Smooth muscle cell (in vitro differentiated cells): Measurements from ENCODE around the gene TUSC2. TPM values are rescaled to one million over a fixed set of nuclear protein-coding genes. Genes with fewer than 3 reads are reported as not detected.
"Not testable (repeated sequence)": the region's sequence is repeated elsewhere in the genome, so short reads cannot be mapped to it uniquely, and the experiment has no call there.

ENCODE experiments used
- DNase-seq: peaks from one replicate; lab custom pipeline; 2025; ENCODE audit not compliant: unreplicated experiment; lab: John Stamatoyannopoulos, UW
- H2AFZ ChIP-seq: fragments of 200-600 bp; sonication (generic); 2 replicates; pipeline ENCODE4 v1.6.0; 2016; ENCODE audit warnings: antibody characterized with exemption, low read depth, mild to moderate bottlenecking
- H3F3A ChIP-seq: fragments of 200-600 bp; sonication (generic); 2 replicates; pipeline ENCODE4 v1.6.0; 2017; ENCODE audit warnings: antibody characterized with exemption, low read depth
- H3K27ac ChIP-seq: fragments of 200-600 bp; sonication (generic); 2 replicates; pipeline ENCODE4 v1.5.1; 2016; ENCODE audit warnings: low read depth, mild to moderate bottlenecking
- H3K27me3 ChIP-seq: fragments of 200-600 bp; sonication (generic); 2 replicates; pipeline ENCODE4 v1.6.1; 2016; ENCODE audit warnings: low read depth, mild to moderate bottlenecking
- H3K36me3 ChIP-seq: fragments of 200-600 bp; sonication (generic); 2 replicates; pipeline ENCODE4 v1.5.1; 2016; ENCODE audit warnings: low read depth
- H3K4me1 ChIP-seq: fragments of 200-600 bp; sonication (generic); 2 replicates; pipeline ENCODE4 v1.5.1; 2016; ENCODE audit warnings: low read depth
- H3K4me2 ChIP-seq: fragments of 200-600 bp; sonication (generic); 2 replicates; pipeline ENCODE4 v1.6.0; 2016; ENCODE audit warnings: mild to moderate bottlenecking
- H3K4me3 ChIP-seq: fragments of 200-600 bp; sonication (generic); 2 replicates; pipeline ENCODE4 v1.5.1; 2016; ENCODE audit warnings: mild to moderate bottlenecking
- H3K79me2 ChIP-seq: fragments of 200-600 bp; sonication (generic); 2 replicates; pipeline ENCODE4 v1.6.0; 2016; ENCODE audit warnings: low read depth, mild to moderate bottlenecking
- H3K9ac ChIP-seq: fragments of 200-600 bp; sonication (generic); 2 replicates; pipeline ENCODE4 v1.6.0; 2016; ENCODE audit warnings: low read depth
- H3K9me3 ChIP-seq: fragments of 200-600 bp; sonication (generic); replicated peaks from 2 replicates; pipeline ENCODE4 v1.5.1; 2016; ENCODE audit warnings: low read depth
- H4K20me1 ChIP-seq: fragments of 200-600 bp; sonication (generic); 2 replicates; pipeline ENCODE4 v1.6.0; 2016; ENCODE audit warnings: low read depth
- WGBS: methylation state at CpG from one replicate; pipeline ENCODE4 v1.1.7; 2016; ENCODE audit warnings: low lambda C conversion rate; 5-methylcytosine and 5-hydroxymethylcytosine counted together
- polyA plus RNA-seq: library from polyadenylated mRNA; unstranded; fragments of >200 nt; fragmentation: Nextera tagmentation; extraction: Ambion mirVana; gene quantifications from 2 replicates; pipeline ENCODE4 v1.2.1, GENCODE V29; 2016
- total RNA-seq: library from RNA; depleted of rRNA; stranded (reverse); fragments of >200 nt; gene quantifications from 2 replicates; pipeline ENCODE4 v1.2.3, GENCODE V29; 2014
- TF ChIP-seq, protein P1 (sequence below): fragments of 200-600 bp; sonication (generic); IDR thresholded peaks from 2 replicates; pipeline ENCODE4 v1.5.1; 2017; ENCODE audit warnings: borderline replicate concordance, mild to moderate bottlenecking, antibody characterized with exemption; ENCODE audit not compliant: insufficient read depth, poor library complexity, severe bottlenecking

The TUSC2 gene
- total and polyA plus RNA-seq, 2 experiments from 2014 or later: 25.1 to 53.4 TPM

DNA sequence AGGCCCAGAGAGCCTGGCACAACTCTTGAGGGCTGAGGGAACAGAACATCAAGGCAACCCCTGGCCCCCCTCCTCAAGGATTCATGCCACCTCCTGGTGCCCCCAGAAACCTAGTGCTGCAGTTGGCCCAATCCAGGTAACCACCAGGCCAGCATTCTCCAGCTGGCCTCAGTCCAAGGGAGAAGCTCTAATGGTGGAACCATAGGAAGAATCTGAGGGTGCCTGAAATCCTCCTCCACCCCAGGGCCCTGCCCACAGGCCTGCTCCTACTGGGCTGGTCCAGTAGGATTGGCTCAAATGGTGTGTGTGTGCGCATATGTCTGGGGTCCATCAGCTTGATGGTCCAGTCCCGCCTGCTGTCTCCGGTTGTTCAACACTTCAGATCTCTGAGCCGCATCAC lies 13.2 kb downstream of the TUSC2 start:
- no peak overlapping the region for H3K4me3 ChIP-seq
- TF ChIP-seq, protein P1, sequence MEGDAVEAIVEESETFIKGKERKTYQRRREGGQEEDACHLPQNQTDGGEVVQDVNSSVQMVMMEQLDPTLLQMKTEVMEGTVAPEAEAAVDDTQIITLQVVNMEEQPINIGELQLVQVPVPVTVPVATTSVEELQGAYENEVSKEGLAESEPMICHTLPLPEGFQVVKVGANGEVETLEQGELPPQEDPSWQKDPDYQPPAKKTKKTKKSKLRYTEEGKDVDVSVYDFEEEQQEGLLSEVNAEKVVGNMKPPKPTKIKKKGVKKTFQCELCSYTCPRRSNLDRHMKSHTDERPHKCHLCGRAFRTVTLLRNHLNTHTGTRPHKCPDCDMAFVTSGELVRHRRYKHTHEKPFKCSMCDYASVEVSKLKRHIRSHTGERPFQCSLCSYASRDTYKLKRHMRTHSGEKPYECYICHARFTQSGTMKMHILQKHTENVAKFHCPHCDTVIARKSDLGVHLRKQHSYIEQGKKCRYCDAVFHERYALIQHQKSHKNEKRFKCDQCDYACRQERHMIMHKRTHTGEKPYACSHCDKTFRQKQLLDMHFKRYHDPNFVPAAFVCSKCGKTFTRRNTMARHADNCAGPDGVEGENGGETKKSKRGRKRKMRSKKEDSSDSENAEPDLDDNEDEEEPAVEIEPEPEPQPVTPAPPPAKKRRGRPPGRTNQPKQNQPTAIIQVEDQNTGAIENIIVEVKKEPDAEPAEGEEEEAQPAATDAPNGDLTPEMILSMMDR: no peak
- 99% methylated on average over 4 of the region's 4 CpGs for WGBS

DNA sequence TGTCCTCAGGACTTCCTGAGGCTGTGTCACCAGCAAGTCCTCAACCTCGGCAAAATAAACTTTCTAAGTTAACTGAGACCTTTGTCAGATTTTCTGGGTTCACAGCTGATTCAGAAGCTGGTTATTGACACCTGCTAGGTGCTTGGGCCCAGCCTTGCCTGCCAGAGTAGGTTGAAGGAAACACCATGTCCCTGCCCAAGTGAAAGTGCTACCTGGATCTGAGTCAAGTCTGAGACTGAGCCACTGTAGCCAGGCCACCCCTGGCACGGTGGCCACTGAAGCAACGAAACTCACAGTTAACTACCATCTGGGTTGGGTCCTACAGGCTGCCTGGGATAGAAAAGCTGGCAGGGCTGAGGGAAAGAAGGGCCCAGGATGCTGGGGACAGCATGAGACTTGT lies 13.7 kb downstream of the TUSC2 start:
- TF ChIP-seq, protein P1: no peak
- Histone ChIP-seq H3F3A (no peaks in the 10 kb centered on the region), H3K9ac (no peak overlapping the region), H2AFZ (no peak overlapping the region), H3K36me3 (peaks cover 5% of the 10 kb centered on the region), H3K9me3 (no peaks in the 10 kb centered on the region), H3K79me2 (peaks cover 8% of the 10 kb centered on the region), H3K27me3 (no peaks in the 10 kb centered on the region), H3K27ac (no peak overlapping the region), H3K4me2 (no peak overlapping the region), H3K4me3 (no peak overlapping the region), H4K20me1 (peaks cover 24% of the 10 kb centered on the region), H3K4me1 (no peaks in the 10 kb centered on the region)
- 98% methylated on average over 3 of the region's 3 CpGs for WGBS
- no peak for DNase-seq

More for the DNA sequence above, 13.2 kb downstream of the TUSC2 start:
- DNase-seq: no peak
- H3K9ac ChIP-seq: no peak overlapping the region
- peaks cover 13% of the 10 kb centered on the region for H3K79me2 ChIP-seq
- H3K27me3 ChIP-seq: no peaks in the 10 kb centered on the region
- peaks cover under 1% of the 10 kb centered on the region for H3K4me1 ChIP-seq
- H2AFZ ChIP-seq: no peak overlapping the region
- H4K20me1 ChIP-seq: peaks cover 24% of the 10 kb centered on the region
- no peak overlapping the region for H3K4me2 ChIP-seq
- no peak overlapping the region for H3K27ac ChIP-seq
- no peaks in the 10 kb centered on the region for H3F3A ChIP-seq
- H3K36me3 ChIP-seq: peaks cover 1% of the 10 kb centered on the region
- no peaks in the 10 kb centered on the region for H3K9me3 ChIP-seq

DNA sequence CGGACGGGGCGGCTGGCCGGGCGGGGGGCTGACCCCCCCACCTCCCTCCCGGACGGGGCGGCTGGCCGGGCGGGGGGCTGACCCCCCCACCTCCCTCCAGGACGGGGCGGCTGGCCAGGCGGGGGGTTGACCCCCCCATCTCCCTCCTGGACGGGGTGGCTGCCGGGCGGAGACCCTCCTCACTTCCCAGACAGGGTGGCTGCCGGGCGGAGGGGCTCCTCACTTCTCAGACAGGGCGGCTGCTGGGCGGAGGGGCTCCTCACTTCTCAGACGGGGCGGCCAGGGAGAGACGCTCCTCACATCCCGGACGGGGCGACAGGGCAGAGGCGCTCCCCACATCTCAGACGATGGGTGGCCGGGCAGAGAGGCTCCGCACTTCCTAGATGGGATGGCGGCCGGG lies 16.0 kb downstream of the TUSC2 start:
- 98% methylated on average over 16 of the region's 32 CpGs for WGBS

DNA sequence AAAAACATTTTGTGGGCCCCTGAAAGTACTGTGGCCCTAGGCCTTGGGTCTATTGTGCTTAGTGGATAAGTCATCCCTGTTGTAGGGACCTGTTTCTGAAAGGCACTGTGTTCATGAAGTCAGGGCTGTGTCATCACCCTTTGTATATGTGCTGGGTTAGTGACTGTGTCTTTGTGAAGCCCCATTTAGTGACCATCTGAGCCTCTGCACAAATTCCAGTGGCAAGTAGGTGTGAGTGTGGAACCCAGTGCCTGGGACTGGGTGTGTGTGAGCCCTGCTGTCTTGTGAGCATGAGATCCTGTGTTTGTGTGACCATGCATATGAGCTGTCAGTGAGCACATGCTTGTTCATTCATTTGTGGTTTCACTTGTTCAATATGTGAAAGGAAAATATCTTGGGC lies 23.4 kb downstream of the TUSC2 start:
- no peak overlapping the region for H3K9ac ChIP-seq
- TF ChIP-seq, protein P1: no peak
- DNase-seq: no peak

More for the DNA sequence above, 16.0 kb downstream of the TUSC2 start:
- H2AFZ ChIP-seq, H3K9ac ChIP-seq, H3K36me3 ChIP-seq, H3K27ac ChIP-seq, H3K79me2 ChIP-seq, DNase-seq, H3K4me1 ChIP-seq, H3F3A ChIP-seq, H3K4me3 ChIP-seq, H3K9me3 ChIP-seq, H3K4me2 ChIP-seq, H3K27me3 ChIP-seq: not testable (repeated sequence)
- peaks cover 14% of the 10 kb centered on the region for H4K20me1 ChIP-seq

More for the DNA sequence above, 23.4 kb downstream of the TUSC2 start:
- H4K20me1 ChIP-seq: no peaks in the 10 kb centered on the region
- H3K27me3 ChIP-seq: no peaks in the 10 kb centered on the region
- no peak overlapping the region for H2AFZ ChIP-seq
- H3K4me2 ChIP-seq: no peak overlapping the region
- H3K4me3 ChIP-seq: no peak overlapping the region
- H3K79me2 ChIP-seq: no peaks in the 10 kb centered on the region
- H3K9me3 ChIP-seq: no peaks in the 10 kb centered on the region
- peaks cover 7% of the 10 kb centered on the region for H3K4me1 ChIP-seq
- H3K36me3 ChIP-seq: peaks cover 6% of the 10 kb centered on the region
- H3F3A ChIP-seq: peaks cover 4% of the 10 kb centered on the region
- no peak overlapping the region for H3K27ac ChIP-seq
